Measurements from ENCODE around the gene ARHGAP6.
"Not testable (repeated sequence)": the region's sequence is repeated elsewhere in the genome, so short reads cannot be mapped to it uniquely, and the experiment has no call there.

The ARHGAP6 gene

GRCh38 chrX:11273544-11273943, 392.2 kb downstream of the ARHGAP6 start:
- no peak for DNase-seq

- no peak for DNase-seq
Measured at GRCh38 chrX:11272863-11273262, 392.9 kb downstream of the ARHGAP6 start.

GRCh38 chrX:11272290-11272689, 393.4 kb downstream of the ARHGAP6 start:
- DNase-seq = no peak

DNA sequence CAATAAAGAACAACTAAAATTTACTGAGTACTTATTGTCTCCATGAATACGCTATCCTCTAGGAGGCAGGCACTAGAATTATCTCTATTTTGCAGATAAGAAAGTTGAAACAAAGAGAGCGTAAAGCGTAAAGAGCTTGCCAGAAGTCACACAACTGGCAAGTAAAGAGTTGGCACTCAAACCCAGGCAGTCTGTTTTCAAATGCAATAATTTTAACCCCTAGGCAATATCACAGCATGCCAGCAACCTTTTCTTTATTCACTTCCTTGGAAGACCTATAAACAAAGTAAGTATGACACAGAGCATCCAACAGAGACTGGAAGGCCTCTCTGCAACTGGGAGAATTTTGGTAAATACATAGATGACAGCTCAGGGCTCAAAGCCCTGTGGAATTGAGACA, 395.7 kb downstream of the ARHGAP6 start:
- no peak for DNase-seq

- no peak for DNase-seq
Measured at GRCh38 chrX:11269006-11269405, 396.7 kb downstream of the ARHGAP6 start.

DNA sequence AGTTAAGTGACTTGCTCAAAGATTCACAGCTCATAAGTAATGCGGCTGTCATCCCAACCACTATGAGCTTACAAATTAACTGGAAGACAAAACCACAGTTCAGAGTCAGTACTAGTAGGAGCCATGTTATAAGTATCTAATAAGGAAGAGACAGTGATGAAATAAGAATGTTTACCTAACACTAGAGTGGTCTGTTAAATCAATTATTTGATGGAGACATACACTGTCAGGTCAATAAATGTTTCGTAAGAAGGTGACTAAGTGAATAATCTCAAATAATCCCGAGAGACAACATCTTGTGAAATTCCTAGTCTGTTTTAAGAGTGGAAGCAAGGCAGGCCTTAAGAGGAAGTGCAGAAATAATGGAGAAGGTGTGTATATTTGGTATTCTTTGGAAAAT, 398.3 kb downstream of the ARHGAP6 start:
- DNase-seq = no peak

DNA sequence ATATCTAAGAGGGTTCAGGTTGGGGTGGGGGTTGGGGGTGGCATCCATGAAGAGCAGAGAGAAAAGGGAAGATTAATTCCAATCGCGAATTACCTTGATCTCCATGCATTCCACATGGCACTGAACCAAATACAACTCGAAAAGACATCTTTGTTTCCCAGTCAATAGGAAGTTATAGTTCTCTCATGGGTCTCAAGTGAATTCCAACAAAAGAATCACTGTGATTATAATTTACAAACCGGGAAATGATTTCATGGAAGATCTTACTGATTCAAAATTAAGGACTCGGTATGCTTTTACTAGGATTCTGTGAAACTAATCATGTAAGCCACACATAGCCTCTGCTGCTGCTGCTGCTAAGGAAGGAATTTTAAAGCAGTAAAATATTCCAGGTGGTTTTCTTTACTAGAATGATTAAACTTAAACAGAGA, 399.1 kb downstream of the ARHGAP6 start:
- no peak for DNase-seq

GRCh38 chrX:11265352-11265751, 400.4 kb downstream of the ARHGAP6 start:
- no peak for DNase-seq

DNA sequence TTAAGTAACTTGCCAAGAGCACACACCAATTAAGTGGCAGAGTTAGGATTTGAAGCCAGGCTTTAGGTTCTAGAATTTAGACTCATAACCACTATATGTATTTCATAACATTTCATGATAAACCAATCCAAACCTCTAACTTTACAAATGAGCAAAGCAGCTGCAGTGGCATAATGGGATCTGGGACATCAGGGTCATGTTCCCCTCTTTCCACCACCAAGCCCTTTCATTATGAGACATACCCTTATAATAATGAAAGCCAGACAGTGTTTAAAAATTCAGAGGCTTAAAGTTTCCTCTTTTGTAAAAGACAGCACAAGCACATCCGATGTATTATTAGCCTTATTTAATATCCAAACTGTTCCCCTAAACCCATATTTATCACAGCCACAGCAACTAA, 400.8 kb downstream of the ARHGAP6 start:
- no peak for DNase-seq

DNA sequence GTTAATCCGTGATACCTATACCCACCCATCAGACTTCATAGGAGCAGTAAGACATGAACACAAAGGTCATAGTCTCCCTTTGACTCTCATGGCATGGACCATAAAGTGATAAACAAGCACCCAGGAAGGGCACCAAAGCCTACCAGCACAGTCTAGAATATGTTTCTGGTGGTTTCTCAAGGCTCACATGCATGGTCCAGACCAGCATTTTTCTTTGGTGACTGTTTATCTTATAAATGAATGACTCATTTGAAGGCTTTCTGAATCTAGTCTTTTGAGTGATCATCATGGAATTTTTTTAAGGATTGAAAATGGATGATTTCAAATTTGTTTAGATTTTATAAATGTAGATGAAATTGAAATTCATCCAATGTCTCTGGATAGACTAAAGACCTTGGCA, 404.5 kb downstream of the ARHGAP6 start:
- DNase-seq = no peak

- DNase-seq = no peak
Measured at GRCh38 chrX:11259437-11259836, 406.3 kb downstream of the ARHGAP6 start.

- DNase-seq = no peak
Measured at GRCh38 chrX:11257711-11258110, 408.0 kb downstream of the ARHGAP6 start.

- DNase-seq = no peak
Measured at GRCh38 chrX:11257290-11257689, 408.4 kb downstream of the ARHGAP6 start.

- DNase-seq = no peak
Measured at GRCh38 chrX:11254417-11255109, 411.2 kb downstream of the ARHGAP6 start.

GRCh38 chrX:11244636-11245035, 421.1 kb downstream of the ARHGAP6 start:
- DNase-seq = no peak

DNA sequence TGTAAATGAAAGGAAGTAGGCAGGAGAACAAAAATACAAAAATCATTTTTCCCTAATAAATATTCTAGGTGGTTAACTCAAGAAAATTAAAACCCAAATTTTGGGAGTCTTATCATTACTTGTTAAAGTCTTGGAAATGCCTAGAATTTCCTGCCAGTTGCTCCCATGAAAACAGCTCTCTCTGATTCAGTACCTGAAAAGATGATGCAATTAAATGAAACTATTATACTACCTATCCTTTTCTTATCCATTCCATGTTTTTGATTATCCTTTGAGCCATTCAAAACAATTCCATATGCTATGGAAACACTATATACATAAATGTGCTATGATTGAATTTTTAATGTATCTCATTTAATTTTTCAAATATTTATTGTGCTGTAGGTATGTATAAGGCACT, 423.0 kb downstream of the ARHGAP6 start:
- no peak for DNase-seq

DNA sequence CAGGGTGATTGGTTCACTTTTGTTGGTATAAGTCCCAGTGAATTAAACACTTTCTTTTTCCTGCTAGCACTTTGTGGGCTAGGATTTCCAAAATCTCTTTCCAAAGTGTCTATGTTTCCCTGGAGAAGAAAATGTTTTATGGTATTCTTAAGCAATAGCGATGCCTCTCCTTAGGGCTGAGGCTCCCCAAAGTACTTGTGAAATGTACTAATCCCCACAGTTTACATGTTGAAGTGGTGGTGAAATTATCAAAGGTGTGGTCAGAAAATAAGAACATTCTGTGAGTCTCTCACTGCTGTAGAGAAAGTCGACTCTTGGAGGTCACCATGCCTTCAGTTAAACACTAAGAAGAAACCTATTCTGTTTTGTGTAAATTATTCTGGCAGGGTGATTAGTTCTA, 424.0 kb downstream of the ARHGAP6 start:
- DNase-seq = no peak

DNA sequence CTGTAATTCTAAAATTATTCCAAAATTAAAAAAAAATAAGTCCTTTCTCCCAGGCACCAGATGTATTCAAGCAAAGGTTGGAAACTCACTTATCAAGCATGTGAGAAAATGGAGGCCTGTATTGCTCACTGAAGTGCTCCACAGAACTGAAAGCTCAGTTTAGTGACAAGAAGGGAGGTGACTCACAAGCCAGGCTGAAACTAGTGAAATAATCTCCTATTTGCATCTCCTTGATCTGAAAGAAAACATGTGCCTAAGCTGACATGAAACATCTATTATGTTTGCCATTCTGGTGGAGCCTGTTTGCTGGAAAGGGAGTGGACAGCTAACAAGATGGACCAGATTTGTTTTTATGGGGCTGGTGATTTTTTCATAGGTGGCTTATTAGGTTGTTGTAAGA, 426.5 kb downstream of the ARHGAP6 start:
- no peak for DNase-seq

DNA sequence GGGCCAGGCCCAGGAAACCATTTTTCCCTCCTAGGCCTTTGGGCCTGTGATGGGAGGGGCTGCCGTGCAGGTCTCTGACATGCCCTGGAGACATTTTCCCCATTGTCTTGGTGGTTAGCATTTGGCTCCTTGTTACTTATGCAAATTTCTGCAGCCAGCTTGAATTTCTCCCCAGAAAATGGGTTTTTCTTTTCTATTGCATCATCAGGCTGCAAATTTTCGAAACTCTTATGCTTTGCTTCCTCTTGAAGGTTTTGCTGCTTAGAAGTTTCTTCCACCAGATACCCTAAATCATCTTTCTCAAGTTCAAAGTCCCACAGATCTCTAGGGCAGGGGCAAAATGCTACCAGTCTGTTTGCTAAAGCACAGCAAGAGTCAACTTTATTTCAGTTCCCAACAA, 430.3 kb downstream of the ARHGAP6 start:
- not testable (repeated sequence) for DNase-seq

DNA sequence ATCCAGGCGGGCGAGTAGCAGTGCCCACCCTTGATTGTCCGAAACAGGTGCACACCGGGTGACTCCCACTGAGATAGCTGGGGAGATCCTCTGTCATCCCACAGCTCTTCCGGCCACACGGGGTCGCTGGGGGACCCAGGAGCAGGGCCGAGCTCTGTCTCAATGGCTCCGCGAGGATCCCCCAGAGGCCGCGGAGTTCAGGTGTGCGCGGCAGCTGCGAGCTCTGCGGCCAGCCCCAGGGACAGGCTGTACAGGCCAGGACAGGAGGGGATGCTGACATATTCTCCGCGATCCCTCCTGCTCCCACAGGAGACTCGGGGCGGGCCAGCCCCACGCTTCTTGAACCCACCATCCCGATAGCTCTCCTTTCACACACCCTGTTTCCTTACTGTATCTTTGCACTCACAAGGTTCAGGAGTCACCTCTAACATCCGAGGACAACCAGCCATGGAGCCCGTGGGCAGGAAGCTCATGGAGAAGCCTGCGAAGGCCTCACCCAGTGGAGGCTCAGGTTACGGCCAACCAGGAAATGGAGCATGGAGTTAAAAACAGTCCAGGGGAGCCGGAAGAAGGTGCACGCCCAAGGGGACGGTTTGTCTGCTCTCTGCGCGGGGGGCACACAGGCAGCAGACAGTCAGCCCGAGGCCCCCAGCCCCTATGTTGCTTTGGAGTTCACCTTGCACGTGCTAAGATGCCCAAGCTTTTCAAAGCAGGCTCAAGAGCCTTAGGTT, 450.4 kb downstream of the ARHGAP6 start:
- DNase-seq = no peak

- DNase-seq = no peak
Measured at GRCh38 chrX:11214346-11215190, 451.2 kb downstream of the ARHGAP6 start.

DNA sequence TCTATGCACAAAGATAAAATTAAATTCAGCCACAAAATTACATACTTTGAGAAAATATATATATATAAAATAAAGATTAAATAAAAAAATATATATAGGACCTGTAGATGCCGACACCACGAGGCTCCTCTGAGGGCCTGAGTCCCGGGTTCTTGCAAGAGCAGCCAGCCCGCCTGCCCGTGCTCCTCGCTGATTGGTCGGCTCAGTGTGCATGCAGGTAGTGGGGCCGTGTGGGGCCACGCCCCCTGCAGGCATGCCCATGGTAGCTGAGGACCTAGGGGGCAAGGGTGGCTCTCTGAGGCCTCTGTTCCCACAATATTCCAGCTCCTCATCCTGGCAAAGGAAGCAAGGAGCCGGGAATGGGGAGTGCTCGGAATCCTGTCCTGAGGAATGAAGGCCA, 453.0 kb downstream of the ARHGAP6 start:
- no peak for DNase-seq

- DNase-seq = no peak
Measured at GRCh38 chrX:11210415-11210801, 455.3 kb downstream of the ARHGAP6 start.

All from NCI-H526 treated with DMSO at 0.1 percent for 48 hours (cell line).